HL-60 (cell line): Measurements from ENCODE around the gene FAHD1.

Experiments
- DNase-seq, 2 experiments: peaks; one replicate each; pipeline ENCODE4 v3.0.0-alpha.2; 2010 to 2020; ENCODE audit warnings: low read depth in 1 of 2, low spot score in 1 of 2
- H3K27ac ChIP-seq: fragments of 250-450 bp; sonication (Bioruptor Pico); replicated peaks from 2 replicates; pipeline ENCODE4 v1.5.1; 2020; ENCODE audit warnings: mild to moderate bottlenecking, moderate library complexity
- H3K27me3 ChIP-seq: fragments of 250-450 bp; sonication (Bioruptor Pico); 2 replicates; pipeline ENCODE4 v1.5.1; 2021; ENCODE audit warnings: mild to moderate bottlenecking, moderate library complexity; ENCODE audit not compliant: insufficient read depth, poor library complexity, severe bottlenecking
- H3K4me3 ChIP-seq: replicated peaks from 2 replicates; pipeline ENCODE4 v1.5.1; 2011; ENCODE audit warnings: mild to moderate bottlenecking, control low read depth, low read length; ENCODE audit not compliant: insufficient read depth
- CTCF ChIP-seq: IDR thresholded peaks from one replicate; pipeline ENCODE4 v1.5.1; 2011; ENCODE audit warnings: low read length, control low read depth, inconsistent platforms; ENCODE audit not compliant: insufficient read depth
- GABPA ChIP-seq: IDR thresholded peaks from 2 replicates; pipeline ENCODE4 v1.6.1; 2012; ENCODE audit warnings: low read depth
- POLR2AphosphoS5 ChIP-seq: IDR thresholded peaks from 2 replicates; pipeline ENCODE4 v1.6.1; 2012; ENCODE audit warnings: low read depth
- REST ChIP-seq: IDR thresholded peaks from 2 replicates; pipeline ENCODE4 v1.6.1; 2012; ENCODE audit warnings: low read depth; ENCODE audit not compliant: insufficient replicate concordance
- SPI1 ChIP-seq: IDR thresholded peaks from 2 replicates; pipeline ENCODE4 v1.6.1; 2012; ENCODE audit warnings: low read depth, mild to moderate bottlenecking, borderline replicate concordance

Gene FAHD1

GRCh38 chr16:1812732-1813163 lies 14.3 kb upstream of the FAHD1 start:
- peak; percentile 41 to 70 for DNase-seq
- Histone ChIP-seq H3K27me3 (no peaks in the 10 kb centered on the region), H3K4me3 (no peak overlapping the region), H3K27ac (no peak overlapping the region)
- TF ChIP-seq CTCF (peak; percentile 64), POLR2AphosphoS5 (no peak)

- TF ChIP-seq CTCF (no peak), SPI1 (no peak), GABPA (no peak), REST (no peak), POLR2AphosphoS5 (no peak)
- Histone ChIP-seq H3K4me3 (no peak overlapping the region), H3K27ac (no peak overlapping the region), H3K27me3 (no peaks in the 10 kb centered on the region)
- no peak for DNase-seq
Observed at GRCh38 chr16:1815461-1815860, 11.5 kb upstream of the FAHD1 start.

- DNase-seq: no peak
- TF ChIP-seq REST: no peak
- TF ChIP-seq SPI1: no peak
- TF ChIP-seq POLR2AphosphoS5: no peak
- no peak for TF ChIP-seq CTCF
- no peak for TF ChIP-seq GABPA
- Histone ChIP-seq H3K27me3 (no peaks in the 10 kb centered on the region), H3K4me3 (no peak overlapping the region), H3K27ac (no peak overlapping the region)
Observed at GRCh38 chr16:1816396-1817275, 10.4 kb upstream of the FAHD1 start.

- H3K4me3 ChIP-seq: no peak overlapping the region
- no peaks in the 10 kb centered on the region for H3K27me3 ChIP-seq
- no peak overlapping the region for H3K27ac ChIP-seq
- no peak for TF ChIP-seq GABPA
- TF ChIP-seq CTCF: no peak
- no peak for TF ChIP-seq SPI1
- no peak for TF ChIP-seq POLR2AphosphoS5
- no peak for TF ChIP-seq REST
- DNase-seq: no peak
Observed at GRCh38 chr16:1817276-1817589, 9.8 kb upstream of the FAHD1 start.
